Right lobe of liver (tissue), 4 donors: ENCODE measurements around the gene B3GLCT.

Experiments
- POLR2A ChIP-seq: fragments of 450-650 bp; IDR thresholded peaks from one replicate; pipeline ENCODE4 v1.6.1; 2017; ENCODE audit warnings: antibody characterized with exemption, mild to moderate bottlenecking
- TF ChIP-seq, protein P1 (sequence below), 4 donors: fragments of 200-600 bp in 3 of 4; fragments of 450-650 bp in 1 of 4; IDR thresholded peaks; one replicate each; pipeline versions ENCODE4 v1.5.1 to v1.8.0; 2016 to 2022; ENCODE audit warnings: antibody characterized with exemption in 4 of 4, mild to moderate bottlenecking in 2 of 4
- donor health status: DM: no; HTN: no; CAD: no.
- donor health status: DM: no; HTN: no; CAD: no.
- donor health status: DM: no; HTN: yes; CAD: no.

- TF ChIP-seq POLR2A: no peak
- TF ChIP-seq, protein P1, sequence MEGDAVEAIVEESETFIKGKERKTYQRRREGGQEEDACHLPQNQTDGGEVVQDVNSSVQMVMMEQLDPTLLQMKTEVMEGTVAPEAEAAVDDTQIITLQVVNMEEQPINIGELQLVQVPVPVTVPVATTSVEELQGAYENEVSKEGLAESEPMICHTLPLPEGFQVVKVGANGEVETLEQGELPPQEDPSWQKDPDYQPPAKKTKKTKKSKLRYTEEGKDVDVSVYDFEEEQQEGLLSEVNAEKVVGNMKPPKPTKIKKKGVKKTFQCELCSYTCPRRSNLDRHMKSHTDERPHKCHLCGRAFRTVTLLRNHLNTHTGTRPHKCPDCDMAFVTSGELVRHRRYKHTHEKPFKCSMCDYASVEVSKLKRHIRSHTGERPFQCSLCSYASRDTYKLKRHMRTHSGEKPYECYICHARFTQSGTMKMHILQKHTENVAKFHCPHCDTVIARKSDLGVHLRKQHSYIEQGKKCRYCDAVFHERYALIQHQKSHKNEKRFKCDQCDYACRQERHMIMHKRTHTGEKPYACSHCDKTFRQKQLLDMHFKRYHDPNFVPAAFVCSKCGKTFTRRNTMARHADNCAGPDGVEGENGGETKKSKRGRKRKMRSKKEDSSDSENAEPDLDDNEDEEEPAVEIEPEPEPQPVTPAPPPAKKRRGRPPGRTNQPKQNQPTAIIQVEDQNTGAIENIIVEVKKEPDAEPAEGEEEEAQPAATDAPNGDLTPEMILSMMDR (IDR thresholded peaks at IDR 0.05): no peak
Observed at GRCh38 chr13:31174018-31174417, 25.8 kb upstream of the B3GLCT start.
